Neural cell (in vitro differentiated cells): Measurements from ENCODE around the gene CDK15. TPM values are rescaled to one million over a fixed set of nuclear protein-coding genes. Genes with fewer than 3 reads are reported as not detected.

Experiments used
- H2AFZ ChIP-seq: fragments of 200-600, 300-800 bp; sonication (generic), shearing (Covaris generic); 2 replicates; pipeline ENCODE4 v1.6.0; 2014; ENCODE audit warnings: low read depth, mild to moderate bottlenecking, antibody characterized with exemption, low read length, moderate library complexity
- H3F3A ChIP-seq: fragments of 200-600 bp; shearing (Covaris generic); 2 replicates; pipeline ENCODE4 v1.6.1; 2016; ENCODE audit warnings: mild to moderate bottlenecking, moderate library complexity, mixed read lengths, antibody characterized with exemption, low read length; ENCODE audit not compliant: insufficient read depth, poor library complexity, severe bottlenecking
- H3K27ac ChIP-seq: fragments of 200-600, 300-800 bp; sonication (generic), shearing (Covaris generic); 2 replicates; pipeline ENCODE4 v1.5.1; 2014; ENCODE audit warnings: mild to moderate bottlenecking, low read length, moderate library complexity
- H3K27me3 ChIP-seq: fragments of 300-800, 200-600 bp; sonication (generic), shearing (Covaris generic); 2 replicates; pipeline ENCODE4 v1.6.0; 2014; ENCODE audit warnings: mild to moderate bottlenecking, low read depth, low read length, moderate library complexity; ENCODE audit not compliant: insufficient read depth
- H3K36me3 ChIP-seq: fragments of 300-800, 200-600 bp; sonication (generic), shearing (Covaris generic); 2 replicates; pipeline ENCODE4 v1.5.1; 2014; ENCODE audit warnings: mild to moderate bottlenecking, antibody characterized with exemption, low read length, moderate library complexity; ENCODE audit not compliant: insufficient read depth
- H3K4me2 ChIP-seq: fragments of 300-800, 200-600 bp; sonication (generic), shearing (Covaris generic); 2 replicates; pipeline ENCODE4 v1.6.0; 2014; ENCODE audit warnings: mild to moderate bottlenecking, low read length
- H3K4me3 ChIP-seq: fragments of 300-800, 200-600 bp; sonication (generic), shearing (Covaris generic); 2 replicates; pipeline ENCODE4 v1.5.1; 2014; ENCODE audit warnings: mild to moderate bottlenecking, low read length, moderate library complexity
- H3K79me2 ChIP-seq: fragments of 200-600 bp; shearing (Covaris generic); replicated peaks from 2 replicates; pipeline ENCODE4 v1.6.0; 2014; ENCODE audit warnings: mild to moderate bottlenecking, low read length, moderate library complexity; ENCODE audit not compliant: insufficient read depth
- H3K9ac ChIP-seq: fragments of 300-800, 200-600 bp; sonication (generic), shearing (Covaris generic); 2 replicates; pipeline ENCODE4 v1.6.1; 2016; ENCODE audit warnings: mild to moderate bottlenecking, low read length, mixed read lengths
- H3K9me2 ChIP-seq: fragments of 200-600 bp; shearing (Covaris generic); 2 replicates; pipeline ENCODE4 v1.6.1; 2016; ENCODE audit warnings: mild to moderate bottlenecking, low read length, mixed read lengths; ENCODE audit not compliant: insufficient read depth
- H3K9me3 ChIP-seq: fragments of 200-600, 300-800 bp; sonication (generic), shearing (Covaris generic); 2 replicates; pipeline ENCODE4 v1.6.1; 2016; ENCODE audit warnings: mild to moderate bottlenecking, mixed run types, low read length, moderate library complexity, mixed read lengths
- H4K20me1 ChIP-seq: fragments of 200-600 bp; shearing (Covaris generic); 2 replicates; pipeline ENCODE4 v1.6.1; 2016; ENCODE audit warnings: mild to moderate bottlenecking, mixed run types; ENCODE audit not compliant: insufficient read depth
- CTCF ChIP-seq: fragments of 450-650 bp; IDR thresholded peaks from 2 replicates; pipeline ENCODE4 v1.5.1; 2014; ENCODE audit warnings: antibody characterized with exemption, mild to moderate bottlenecking, moderate library complexity; ENCODE audit not compliant: poor library complexity, severe bottlenecking
- EP300 ChIP-seq: fragments of 450-650 bp; conservative IDR thresholded peaks from 2 replicates; pipeline ENCODE4 v1.6.1; 2014; ENCODE audit warnings: antibody characterized with exemption, mild to moderate bottlenecking, moderate library complexity; ENCODE audit not compliant: poor library complexity, severe bottlenecking
- EZH2 ChIP-seq: fragments of 200-600, 300-800 bp; shearing (Covaris generic), sonication (generic); IDR thresholded peaks from 2 replicates; pipeline ENCODE4 v1.6.1; 2014; ENCODE audit warnings: antibody characterized with exemption, low read length, borderline replicate concordance, mild to moderate bottlenecking; ENCODE audit not compliant: insufficient read depth, poor library complexity, severe bottlenecking
- MXI1 ChIP-seq: fragments of 450-650 bp; conservative IDR thresholded peaks from 2 replicates; pipeline ENCODE4 v1.6.1; 2014; ENCODE audit warnings: antibody characterized with exemption, mild to moderate bottlenecking; ENCODE audit not compliant: poor library complexity, severe bottlenecking
- POLR2AphosphoS5 ChIP-seq: IDR thresholded peaks from 2 replicates; pipeline ENCODE4 v1.6.1; 2012
- RAD21 ChIP-seq: fragments of 450-650 bp; conservative IDR thresholded peaks from 2 replicates; pipeline ENCODE4 v1.6.1; 2014; ENCODE audit warnings: antibody characterized with exemption, mild to moderate bottlenecking, moderate library complexity
- REST ChIP-seq: IDR thresholded peaks from 2 replicates; pipeline ENCODE4 v1.6.1; 2012; ENCODE audit warnings: borderline replicate concordance
- SMC3 ChIP-seq: fragments of 450-650 bp; conservative IDR thresholded peaks from 2 replicates; pipeline ENCODE4 v1.6.1; 2014; ENCODE audit warnings: antibody characterized with exemption, mild to moderate bottlenecking, moderate library complexity; ENCODE audit not compliant: poor library complexity
- TAF1 ChIP-seq: IDR thresholded peaks from 2 replicates; pipeline ENCODE4 v1.6.1; 2012; ENCODE audit warnings: low read depth
- polyA plus RNA-seq: library from polyadenylated mRNA; depleted of rRNA; stranded (reverse); fragments of >200 nt; gene quantifications from 2 replicates; pipeline ENCODE4 v1.2.3, GENCODE V29; 2014

The CDK15 gene
- polyA plus RNA-seq, 1 donor from 2014 or later, result 0.09 TPM

DNA sequence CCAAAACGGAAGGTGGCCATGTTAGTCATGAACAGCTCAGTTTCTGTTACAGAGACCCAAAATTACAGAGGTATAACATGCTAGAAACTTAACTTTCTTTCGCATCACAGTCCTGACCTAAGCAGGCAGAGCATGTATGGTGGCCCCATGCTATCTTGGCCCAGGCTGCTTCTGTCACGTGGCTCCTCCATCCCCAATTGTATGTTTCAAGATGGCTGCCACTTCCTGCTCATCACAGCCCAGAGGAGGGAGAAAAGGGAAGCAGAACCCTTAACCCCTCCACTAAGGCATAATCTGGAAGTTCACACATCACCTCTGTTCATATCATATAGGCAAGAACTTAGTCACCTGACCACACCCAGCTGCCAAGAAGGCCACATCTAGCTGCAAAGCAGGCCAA, 28.7 kb downstream of the CDK15 start:
- Histone ChIP-seq H3F3A (no peaks in the 10 kb centered on the region), H3K4me3 (no peak overlapping the region), H3K9me2 (no peaks in the 10 kb centered on the region), H3K79me2 (no peaks in the 10 kb centered on the region), H3K36me3 (no peaks in the 10 kb centered on the region), H3K4me2 (no peak overlapping the region), H3K9ac (no peak overlapping the region), H3K9me3 (no peaks in the 10 kb centered on the region), H4K20me1 (no peaks in the 10 kb centered on the region), H2AFZ (no peak overlapping the region), H3K27ac (no peak overlapping the region), H3K27me3 (no peaks in the 10 kb centered on the region)
- TF ChIP-seq SMC3 (no peak), REST (no peak), POLR2AphosphoS5 (no peak), MXI1 (no peak), EP300 (no peak), EZH2 (no peak), CTCF (no peak), TAF1 (no peak), RAD21 (no peak)

- H3K9ac ChIP-seq, result no peak overlapping the region
- no peaks in the 10 kb centered on the region for H4K20me1 ChIP-seq
- H2AFZ ChIP-seq, result no peak overlapping the region
- no peaks in the 10 kb centered on the region for H3K27me3 ChIP-seq
- no peaks in the 10 kb centered on the region for H3K9me2 ChIP-seq
- no peaks in the 10 kb centered on the region for H3K9me3 ChIP-seq
- H3K4me2 ChIP-seq, result no peak overlapping the region
- no peak for TF ChIP-seq EP300
- H3K27ac ChIP-seq, result no peak overlapping the region
- H3K36me3 ChIP-seq, result no peaks in the 10 kb centered on the region
- no peaks in the 10 kb centered on the region for H3K79me2 ChIP-seq
- no peak overlapping the region for H3K4me3 ChIP-seq
- no peaks in the 10 kb centered on the region for H3F3A ChIP-seq
Measured at GRCh38 chr2:201837391-201837790, 31.1 kb downstream of the CDK15 start.
